MM.1S (cell line): ENCODE measurements around the gene PNMT.

Experiments
- DNase-seq: peaks from one replicate; pipeline ENCODE4 v3.0.0-alpha.2; 2015
- H2AFZ ChIP-seq: fragments of 300-600 bp; sonication (generic); 2 replicates; pipeline ENCODE4 v1.6.0; 2016; ENCODE audit warnings: antibody characterized with exemption, low read length
- H3F3A ChIP-seq: fragments of 300-600 bp; sonication (generic); 2 replicates; pipeline ENCODE4 v1.6.1; 2016; ENCODE audit warnings: mild to moderate bottlenecking, antibody characterized with exemption, low read length, moderate library complexity, mixed read lengths; ENCODE audit not compliant: insufficient read depth
- H3K27ac ChIP-seq: fragments of 300-600 bp; sonication (generic); 2 replicates; pipeline ENCODE4 v1.5.1; 2016; ENCODE audit warnings: mild to moderate bottlenecking, low read length
- H3K27me3 ChIP-seq: fragments of 300-600 bp; sonication (generic); replicated peaks from 2 replicates; pipeline ENCODE4 v1.6.0; 2016; ENCODE audit warnings: low read length; ENCODE audit not compliant: insufficient read depth
- H3K36me3 ChIP-seq: fragments of 300-600 bp; sonication (generic); replicated peaks from 2 replicates; pipeline ENCODE4 v1.6.1; 2016; ENCODE audit warnings: mild to moderate bottlenecking, low read length, mixed read lengths; ENCODE audit not compliant: insufficient read depth
- H3K4me1 ChIP-seq: fragments of 300-600 bp; sonication (generic); 2 replicates; pipeline ENCODE4 v1.6.1; 2016; ENCODE audit warnings: low read length, mixed read lengths
- H3K4me2 ChIP-seq: fragments of 300-600 bp; sonication (generic); 2 replicates; pipeline ENCODE4 v1.6.0; 2016; ENCODE audit warnings: low read depth, low read length
- H3K4me3 ChIP-seq: fragments of 300-600 bp; sonication (generic); 2 replicates; pipeline ENCODE4 v1.5.1; 2016; ENCODE audit warnings: low read length, mixed read lengths
- H3K79me2 ChIP-seq: fragments of 300-600 bp; sonication (generic); 2 replicates; pipeline ENCODE4 v1.6.1; 2016; ENCODE audit warnings: mixed run types, low read length, mixed read lengths
- H3K9ac ChIP-seq: fragments of 300-600 bp; sonication (generic); 2 replicates; pipeline ENCODE4 v1.6.1; 2016; ENCODE audit warnings: low read length, mixed read lengths
- H3K9me2 ChIP-seq: fragments of 300-600 bp; sonication (generic); replicated peaks from 2 replicates; pipeline ENCODE4 v1.6.1; 2016; ENCODE audit warnings: mild to moderate bottlenecking, low read length, mixed read lengths; ENCODE audit not compliant: insufficient read depth
- H3K9me3 ChIP-seq: fragments of 300-600 bp; sonication (generic); replicated peaks from 2 replicates; pipeline ENCODE4 v1.6.1; 2016; ENCODE audit warnings: mild to moderate bottlenecking, low read length, mixed read lengths; ENCODE audit not compliant: insufficient read depth
- H4K20me1 ChIP-seq: fragments of 300-600 bp; sonication (generic); 2 replicates; pipeline ENCODE4 v1.6.1; 2016; ENCODE audit warnings: mild to moderate bottlenecking, low read length, moderate library complexity, mixed read lengths; ENCODE audit not compliant: insufficient read depth
- CTCF ChIP-seq: fragments of 300-600 bp; sonication (generic); IDR thresholded peaks from 2 replicates; pipeline ENCODE4 v1.5.1; 2016; ENCODE audit warnings: antibody characterized with exemption, low read length, mixed read lengths
- EZH2 ChIP-seq: fragments of 300-600 bp; sonication (generic); optimal IDR thresholded peaks from 2 replicates; pipeline ENCODE3; 2017; ENCODE audit warnings: low read depth, mild to moderate bottlenecking, antibody characterized with exemption, low read length, mixed read lengths
- EZH2phosphoT487 ChIP-seq: fragments of 300-600 bp; sonication (generic); IDR thresholded peaks from 2 replicates; pipeline ENCODE4 v1.6.1; 2018; ENCODE audit warnings: antibody characterized with exemption, low read length

Gene PNMT

GRCh38 chr17:39666231-39666600 is 2.0 kb upstream of the PNMT start:
- no peaks in the 10 kb centered on the region for H3K9me3 ChIP-seq

GRCh38 chr17:39666601-39667261 is 1.5 kb upstream of the PNMT start:
- TF ChIP-seq EZH2phosphoT487, result no peak
- TF ChIP-seq EZH2, result no peak
- TF ChIP-seq CTCF, result no peak
- Histone ChIP-seq H3K9ac (no peak overlapping the region), H3K79me2 (no peaks in the 10 kb centered on the region), H4K20me1 (no peaks in the 10 kb centered on the region), H3F3A (no peaks in the 10 kb centered on the region), H3K4me2 (no peak overlapping the region), H3K9me2 (no peaks in the 10 kb centered on the region), H3K27ac (no peak overlapping the region), H2AFZ (no peak overlapping the region), H3K4me3 (no peak overlapping the region), H3K9me3 (no peaks in the 10 kb centered on the region), H3K27me3 (peaks cover 27% of the 10 kb centered on the region), H3K4me1 (no peaks in the 10 kb centered on the region), H3K36me3 (no peaks in the 10 kb centered on the region)
- no peak for DNase-seq

More at GRCh38 chr17:39666231-39666600, 2.0 kb upstream of the PNMT start:
- TF ChIP-seq CTCF, result no peak
- TF ChIP-seq EZH2, result no peak
- no peak for TF ChIP-seq EZH2phosphoT487
- Histone ChIP-seq H3K27ac (no peak overlapping the region), H2AFZ (no peak overlapping the region), H3K79me2 (no peaks in the 10 kb centered on the region), H3K4me1 (no peaks in the 10 kb centered on the region), H3K9me2 (no peaks in the 10 kb centered on the region), H3K4me2 (no peak overlapping the region), H3K4me3 (no peak overlapping the region), H3F3A (no peaks in the 10 kb centered on the region), H3K9ac (no peak overlapping the region), H4K20me1 (no peaks in the 10 kb centered on the region), H3K36me3 (no peaks in the 10 kb centered on the region), H3K27me3 (peaks cover 27% of the 10 kb centered on the region)
- DNase-seq, result no peak

GRCh38 chr17:39667262-39667944 is 850 bp upstream of the PNMT start:
- H3K4me1 ChIP-seq, result no peaks in the 10 kb centered on the region
- no peak overlapping the region for H3K4me3 ChIP-seq

More at GRCh38 chr17:39667262-39667944, 850 bp upstream of the PNMT start:
- Histone ChIP-seq H3K9ac (no peak overlapping the region), H3K27me3 (peaks cover 27% of the 10 kb centered on the region), H3K9me2 (no peaks in the 10 kb centered on the region), H3K27ac (no peak overlapping the region), H3K36me3 (no peaks in the 10 kb centered on the region), H3K4me2 (no peak overlapping the region), H3K79me2 (no peaks in the 10 kb centered on the region), H4K20me1 (no peaks in the 10 kb centered on the region), H3F3A (no peaks in the 10 kb centered on the region), H2AFZ (no peak overlapping the region), H3K9me3 (no peaks in the 10 kb centered on the region)
- TF ChIP-seq EZH2phosphoT487 (no peak), EZH2 (no peak), CTCF (no peak)
- DNase-seq, result no peak
